T-helper 17 cell (primary cell): ENCODE data around the gene POMZP3. TPM values are rescaled to one million over a fixed set of nuclear protein-coding genes. Genes with fewer than 3 reads are reported as not detected.
"Not testable (repeated sequence)": the region's sequence is repeated elsewhere in the genome, so short reads cannot be mapped to it uniquely, and the experiment has no call there.

Experiments
- ATAC-seq: fragments of 150-1000 bp; cut with Tn5 transposase; 2 replicates; pipeline ENCODE4 v1.10.0; 2021; ENCODE audit warnings: mild to moderate bottlenecking, moderate library complexity
- DNase-seq, 3 donors: peaks; one replicate each; pipeline versions ENCODE4 v3.0.0 to v3.0.0-alpha.2; 2020 to 2021
- H3K9me3 ChIP-seq: one replicate; pipeline ENCODE4 v1.7.0; 2013; ENCODE audit warnings: low read length, mild to moderate bottlenecking; ENCODE audit not compliant: control insufficient read depth, poor library complexity, severe bottlenecking
- H3K27ac Mint-ChIP-seq: one replicate; pipeline ENCODE4 v1.8.0; 2022; ENCODE audit warnings: mild to moderate bottlenecking, moderate library complexity, mixed read lengths
- H3K27me3 Mint-ChIP-seq: one replicate; pipeline ENCODE4 v1.8.0; 2022; ENCODE audit warnings: mixed read lengths
- H3K36me3 Mint-ChIP-seq: one replicate; pipeline ENCODE4 v1.8.0; 2022; ENCODE audit warnings: low read depth, mixed read lengths
- H3K4me1 Mint-ChIP-seq: one replicate; pipeline ENCODE4 v1.8.0; 2022; ENCODE audit warnings: mild to moderate bottlenecking, mixed read lengths
- H3K4me3 Mint-ChIP-seq: one replicate; pipeline ENCODE4 v1.8.0; 2022; ENCODE audit warnings: mild to moderate bottlenecking, moderate library complexity, mixed read lengths
- total RNA-seq, 4 donors: library from RNA in 2 of 4; stranded (reverse) in 2 of 4; gene quantifications; one replicate each; pipeline ENCODE4 v1.2.3 and lab custom pipeline; 2022 to 2026

POMZP3 gene
- total RNA-seq, 2 donors from 2014 or later = 14.6 to 20.2 TPM

- H3K36me3 Mint-ChIP-seq, H3K27me3 Mint-ChIP-seq, DNase-seq, H3K4me1 Mint-ChIP-seq, H3K4me3 Mint-ChIP-seq, H3K27ac Mint-ChIP-seq, H3K9me3 ChIP-seq: not testable (repeated sequence)
- ATAC-seq = peak; percentile 83
Observed at GRCh38 chr7:76606027-76606426, 21.1 kb downstream of the POMZP3 start.

DNA sequence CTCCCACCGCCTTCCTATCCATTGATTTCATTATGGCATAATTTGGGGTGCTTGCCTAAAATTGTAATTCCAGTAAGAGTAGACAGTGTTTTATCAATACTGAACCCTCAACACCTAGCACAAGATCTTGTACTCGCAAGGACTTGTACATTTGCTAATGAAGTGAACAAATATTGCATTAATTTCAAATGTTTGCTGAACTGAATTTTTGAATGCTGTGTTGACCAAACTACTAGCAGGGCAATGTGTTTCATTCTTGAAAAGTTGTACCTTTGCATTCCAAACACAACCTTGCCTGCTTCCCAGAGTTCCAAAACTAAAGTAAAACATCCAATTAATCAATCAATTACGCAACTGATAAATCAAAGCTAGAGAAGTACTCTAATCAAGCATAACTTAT is 26.4 kb downstream of the POMZP3 start:
- not testable (repeated sequence) for H3K4me3 Mint-ChIP-seq, ATAC-seq, H3K36me3 Mint-ChIP-seq, H3K27ac Mint-ChIP-seq, DNase-seq, H3K9me3 ChIP-seq, H3K27me3 Mint-ChIP-seq
- peaks cover 25% of the 10 kb centered on the region for H3K4me1 Mint-ChIP-seq

- H3K4me1 Mint-ChIP-seq = peaks cover 25% of the 10 kb centered on the region
- not testable (repeated sequence) for DNase-seq, ATAC-seq, H3K27me3 Mint-ChIP-seq, H3K4me3 Mint-ChIP-seq, H3K9me3 ChIP-seq, H3K27ac Mint-ChIP-seq, H3K36me3 Mint-ChIP-seq
Observed at GRCh38 chr7:76600116-76600482, 27.0 kb downstream of the POMZP3 start.

DNA sequence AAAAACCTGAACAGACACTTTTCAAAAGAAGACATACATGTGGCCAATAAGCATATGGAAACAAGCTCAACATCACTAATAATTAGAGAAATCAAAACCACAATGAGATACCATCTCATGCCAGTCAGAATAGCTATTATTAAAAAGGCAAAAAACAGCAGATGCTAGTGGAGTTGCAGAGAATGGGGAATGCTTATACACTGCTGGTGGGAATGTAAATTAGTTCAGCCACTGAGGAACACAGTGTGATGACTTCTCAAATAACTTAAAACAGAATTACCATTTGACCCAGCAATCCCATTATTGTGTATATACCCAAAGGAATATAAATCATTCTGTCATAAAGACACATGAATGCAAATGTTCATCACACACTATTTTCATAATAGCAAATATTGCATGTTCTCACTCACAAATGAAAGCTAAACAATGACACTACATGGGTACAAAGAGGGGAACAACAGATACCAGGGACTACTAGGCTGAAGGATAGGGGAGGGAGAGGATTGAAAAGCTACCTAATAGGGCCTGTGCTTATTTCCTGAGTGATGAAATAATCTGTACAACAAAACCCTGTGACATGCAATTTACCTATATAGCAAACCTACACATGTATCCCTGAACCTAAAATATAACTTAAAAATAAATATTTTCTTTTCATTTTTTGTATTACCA is 28.4 kb downstream of the POMZP3 start:
- ATAC-seq, H3K27me3 Mint-ChIP-seq, H3K9me3 ChIP-seq, H3K4me3 Mint-ChIP-seq, H3K27ac Mint-ChIP-seq, DNase-seq, H3K36me3 Mint-ChIP-seq: not testable (repeated sequence)
- H3K4me1 Mint-ChIP-seq = peaks cover 25% of the 10 kb centered on the region

GRCh38 chr7:76597288-76597687 is 29.8 kb downstream of the POMZP3 start:
- H3K27ac Mint-ChIP-seq, ATAC-seq, H3K27me3 Mint-ChIP-seq, H3K4me3 Mint-ChIP-seq, H3K9me3 ChIP-seq, H3K36me3 Mint-ChIP-seq, DNase-seq: not testable (repeated sequence)
- H3K4me1 Mint-ChIP-seq = peaks cover 25% of the 10 kb centered on the region

- not testable (repeated sequence) for H3K9me3 ChIP-seq, DNase-seq, H3K4me3 Mint-ChIP-seq, H3K27me3 Mint-ChIP-seq, H3K36me3 Mint-ChIP-seq, H3K27ac Mint-ChIP-seq, ATAC-seq
- peaks cover 25% of the 10 kb centered on the region for H3K4me1 Mint-ChIP-seq
Observed at GRCh38 chr7:76592694-76593093, 34.4 kb downstream of the POMZP3 start.

GRCh38 chr7:76591602-76592304 is 35.3 kb downstream of the POMZP3 start:
- Mint-ChIP-seq H3K4me1 (peaks cover 25% of the 10 kb centered on the region), H3K27ac (peak overlapping the region; percentile 6)
- not testable (repeated sequence) for H3K36me3 Mint-ChIP-seq, ATAC-seq, H3K4me3 Mint-ChIP-seq, DNase-seq, H3K9me3 ChIP-seq, H3K27me3 Mint-ChIP-seq

GRCh38 chr7:76591033-76591432 is 36.0 kb downstream of the POMZP3 start:
- not testable (repeated sequence) for H3K9me3 ChIP-seq, ATAC-seq, H3K36me3 Mint-ChIP-seq, H3K4me3 Mint-ChIP-seq, H3K27me3 Mint-ChIP-seq, H3K27ac Mint-ChIP-seq, DNase-seq
- peaks cover 20% of the 10 kb centered on the region for H3K4me1 Mint-ChIP-seq

DNA sequence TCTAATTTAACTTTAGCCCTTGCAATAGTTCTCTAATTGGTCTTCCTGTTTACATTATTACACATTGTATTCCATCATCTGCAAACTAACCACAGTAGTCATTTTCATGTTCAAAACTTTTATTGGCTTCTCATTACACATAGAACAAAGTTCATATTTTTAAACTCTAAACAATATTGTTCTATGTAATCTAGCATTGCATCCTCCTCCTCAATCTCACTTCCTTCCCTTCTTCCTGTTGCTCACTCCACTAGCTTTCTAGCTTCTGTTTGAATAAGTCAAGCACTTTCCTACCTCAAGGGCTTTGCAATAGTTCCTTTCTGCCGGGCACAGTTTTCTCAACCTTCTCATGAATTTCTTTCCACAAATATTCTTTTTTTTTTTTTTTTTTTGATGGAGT is 38.5 kb downstream of the POMZP3 start:
- H3K27me3 Mint-ChIP-seq, H3K9me3 ChIP-seq, H3K4me3 Mint-ChIP-seq, DNase-seq, H3K36me3 Mint-ChIP-seq: not testable (repeated sequence)
- Mint-ChIP-seq H3K27ac (peak overlapping the region; percentile 41), H3K4me1 (peaks cover 20% of the 10 kb centered on the region)
- ATAC-seq = peak; percentile 40

DNA sequence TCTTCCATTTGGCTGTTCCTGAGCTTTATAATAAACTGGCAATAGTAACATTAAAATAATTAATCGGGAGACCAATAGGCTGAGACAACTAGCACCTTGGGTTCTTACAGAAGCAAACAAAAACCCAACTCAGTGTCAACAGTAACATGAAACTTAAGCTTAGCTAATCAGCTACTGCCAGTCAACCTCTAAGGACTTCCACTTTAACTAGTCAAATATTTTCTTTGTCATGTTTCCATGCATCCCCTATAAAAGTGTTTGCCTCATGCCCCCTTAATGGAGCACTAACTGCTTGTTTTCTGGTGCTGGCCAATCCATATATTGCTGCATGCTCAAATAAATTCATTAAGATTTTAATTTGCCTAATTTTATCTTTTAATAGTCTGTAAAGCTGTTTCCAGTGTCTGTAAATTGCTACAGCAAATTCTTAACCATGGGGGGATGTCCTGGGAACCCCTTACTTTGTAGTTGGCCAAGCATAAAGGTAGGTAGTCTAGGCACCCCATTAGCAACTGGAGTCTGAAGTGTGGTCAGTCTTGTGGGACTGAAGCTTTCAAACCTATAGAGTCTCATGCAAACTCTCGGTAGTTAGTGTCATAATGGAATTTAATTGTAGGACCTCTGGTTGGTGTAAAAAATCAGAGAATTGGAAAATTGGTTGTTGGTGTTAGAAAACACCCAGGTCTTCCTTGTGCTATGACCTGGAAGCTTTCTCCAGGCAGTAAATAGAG is 40.3 kb downstream of the POMZP3 start:
- Mint-ChIP-seq H3K4me1 (peaks cover 27% of the 10 kb centered on the region), H3K27ac (peak overlapping the region; percentile 65)
- not testable (repeated sequence) for H3K9me3 ChIP-seq, H3K36me3 Mint-ChIP-seq, ATAC-seq, DNase-seq, H3K4me3 Mint-ChIP-seq, H3K27me3 Mint-ChIP-seq

GRCh38 chr7:76583636-76584281 is 43.3 kb downstream of the POMZP3 start:
- not testable (repeated sequence) for H3K36me3 Mint-ChIP-seq, H3K27me3 Mint-ChIP-seq, H3K9me3 ChIP-seq, DNase-seq
- H3K4me3 Mint-ChIP-seq = peak overlapping the region; percentile 60
- H3K4me1 Mint-ChIP-seq = peaks cover 31% of the 10 kb centered on the region
- H3K27ac Mint-ChIP-seq = peak overlapping the region; percentile 59
- ATAC-seq = peak; percentile 32

GRCh38 chr7:76582848-76583631 is 44.0 kb downstream of the POMZP3 start:
- H3K9me3 ChIP-seq, H3K27me3 Mint-ChIP-seq, DNase-seq, H3K36me3 Mint-ChIP-seq: not testable (repeated sequence)
- Mint-ChIP-seq H3K4me3 (peak overlapping the region; percentile 57), H3K27ac (peak overlapping the region; percentile 59), H3K4me1 (peaks cover 27% of the 10 kb centered on the region)
- peak; percentile 59 for ATAC-seq
